Body of pancreas (tissue), 4 donors: ENCODE measurements around the gene PTPRN2.
"Not testable (repeated sequence)": the region's sequence is repeated elsewhere in the genome, so short reads cannot be mapped to it uniquely, and the experiment has no call there.

Experiments
- POLR2A ChIP-seq, 3 donors: fragments of 450-650 bp; IDR thresholded peaks; one replicate each; pipeline ENCODE4 v1.6.1; 2016; ENCODE audit warnings: antibody characterized with exemption in 3 of 3, mild to moderate bottlenecking in 2 of 3
- TF ChIP-seq, protein P1 (sequence below), 7 experiments: fragments of 450-650 bp in 4 of 7; fragments of 200-600 bp in 3 of 7; sonication (generic) in 3 of 7; IDR thresholded peaks; one replicate each; pipeline ENCODE4 v1.5.1; 2016 to 2019; ENCODE audit warnings: antibody characterized with exemption in 7 of 7

DNA sequence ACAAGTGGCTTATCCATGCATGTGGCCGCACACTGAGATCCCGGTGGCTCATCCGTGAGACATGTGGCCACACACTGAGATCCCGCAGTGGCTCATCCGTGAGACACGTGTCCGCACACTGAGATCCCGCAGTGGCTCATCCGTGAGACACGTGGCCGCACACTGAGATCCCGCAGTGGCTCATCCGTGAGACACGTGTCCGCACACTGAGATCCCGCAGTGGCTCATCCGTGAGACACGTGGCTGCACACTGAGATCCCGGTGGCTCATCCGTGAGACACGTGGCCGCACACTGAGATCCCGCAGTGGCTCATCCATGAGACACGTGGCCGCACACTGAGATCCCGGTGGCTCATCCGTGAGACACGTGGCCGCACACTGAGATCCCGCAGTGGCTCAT lies 181.9 kb downstream of the PTPRN2 start:
- TF ChIP-seq, protein P1, sequence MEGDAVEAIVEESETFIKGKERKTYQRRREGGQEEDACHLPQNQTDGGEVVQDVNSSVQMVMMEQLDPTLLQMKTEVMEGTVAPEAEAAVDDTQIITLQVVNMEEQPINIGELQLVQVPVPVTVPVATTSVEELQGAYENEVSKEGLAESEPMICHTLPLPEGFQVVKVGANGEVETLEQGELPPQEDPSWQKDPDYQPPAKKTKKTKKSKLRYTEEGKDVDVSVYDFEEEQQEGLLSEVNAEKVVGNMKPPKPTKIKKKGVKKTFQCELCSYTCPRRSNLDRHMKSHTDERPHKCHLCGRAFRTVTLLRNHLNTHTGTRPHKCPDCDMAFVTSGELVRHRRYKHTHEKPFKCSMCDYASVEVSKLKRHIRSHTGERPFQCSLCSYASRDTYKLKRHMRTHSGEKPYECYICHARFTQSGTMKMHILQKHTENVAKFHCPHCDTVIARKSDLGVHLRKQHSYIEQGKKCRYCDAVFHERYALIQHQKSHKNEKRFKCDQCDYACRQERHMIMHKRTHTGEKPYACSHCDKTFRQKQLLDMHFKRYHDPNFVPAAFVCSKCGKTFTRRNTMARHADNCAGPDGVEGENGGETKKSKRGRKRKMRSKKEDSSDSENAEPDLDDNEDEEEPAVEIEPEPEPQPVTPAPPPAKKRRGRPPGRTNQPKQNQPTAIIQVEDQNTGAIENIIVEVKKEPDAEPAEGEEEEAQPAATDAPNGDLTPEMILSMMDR (IDR thresholded peaks at IDR 0.05) = not testable (repeated sequence)
- not testable (repeated sequence) for TF ChIP-seq POLR2A (IDR thresholded peaks at IDR 0.05)
